PFSK-1 (cell line): Measurements from ENCODE around the gene GRB10.

Experiments used
- FOXP2 ChIP-seq: optimal IDR thresholded peaks from 2 replicates; pipeline ENCODE3; 2011; ENCODE audit warnings: borderline replicate concordance, control low read depth, inconsistent platforms; ENCODE audit not compliant: insufficient read depth; ENCODE audit errors: extremely low read length, extremely low read depth
- POLR2AphosphoS5 ChIP-seq: IDR thresholded peaks from 2 replicates; pipeline ENCODE4 v1.6.1; 2012; ENCODE audit warnings: low read depth, mild to moderate bottlenecking, control low read depth, low read length, moderate library complexity
- SIN3A ChIP-seq: IDR thresholded peaks from 2 replicates; pipeline ENCODE4 v1.6.1; 2012; ENCODE audit warnings: mild to moderate bottlenecking, low read length, moderate library complexity, borderline replicate concordance; ENCODE audit not compliant: insufficient read depth
- TAF1 ChIP-seq: IDR thresholded peaks from 2 replicates; pipeline ENCODE4 v1.6.1; 2012; ENCODE audit warnings: low read length, control low read depth, borderline replicate concordance; ENCODE audit not compliant: insufficient read depth
- TF ChIP-seq, protein P1 (sequence below), 2 experiments: IDR thresholded peaks; 2 replicates each; pipeline versions ENCODE4 v1.6.1 to v1.8.0; 2011 to 2012; ENCODE audit warnings: low read depth in 2 of 2, low read length in 2 of 2, control low read depth in 1 of 2, inconsistent platforms in 1 of 2, mild to moderate bottlenecking in 1 of 2, moderate library complexity in 1 of 2; ENCODE audit not compliant: insufficient read depth in 1 of 2

The GRB10 gene

GRCh38 chr7:50762337-50762736, 20.4 kb downstream of the GRB10 start:
- no peak for TF ChIP-seq TAF1

- TF ChIP-seq SIN3A (no peak), FOXP2 (no peak), POLR2AphosphoS5 (no peak)
Observed at GRCh38 chr7:50761713-50762112, 21.0 kb downstream of the GRB10 start.

DNA sequence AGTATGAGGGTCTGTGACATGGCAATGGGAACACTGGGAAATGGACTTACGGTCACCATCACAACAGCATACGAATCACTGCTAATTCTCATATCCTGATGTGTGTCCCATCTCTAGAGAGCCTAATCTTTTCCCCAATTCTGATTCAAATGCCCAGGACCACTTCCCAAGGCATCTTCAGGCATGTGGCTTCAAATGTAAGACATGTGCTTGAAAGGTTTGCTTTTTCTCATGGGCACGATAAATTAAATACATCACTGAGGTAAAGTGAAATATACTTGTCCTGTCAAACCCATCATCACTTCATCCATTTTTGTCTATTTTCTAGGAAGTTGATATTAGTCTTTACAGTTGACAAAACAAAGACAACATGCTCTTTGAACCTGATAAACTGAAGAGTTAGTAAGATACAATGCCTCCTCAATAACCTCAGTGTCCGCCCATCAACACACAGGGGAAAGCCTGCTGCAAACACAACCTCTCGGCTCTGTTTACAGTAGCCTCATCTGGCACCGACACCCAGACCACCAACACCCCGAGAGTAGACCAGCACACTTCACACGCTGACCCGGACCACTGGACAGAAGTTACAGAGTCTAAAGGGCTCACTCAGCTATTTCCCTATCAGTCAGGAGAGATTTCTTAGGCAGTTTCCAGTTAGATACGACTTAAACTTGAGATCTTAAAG, 24.8 kb downstream of the GRB10 start:
- TF ChIP-seq POLR2AphosphoS5 (no peak), TAF1 (no peak), SIN3A (no peak), FOXP2 (no peak)
- TF ChIP-seq, protein P1, sequence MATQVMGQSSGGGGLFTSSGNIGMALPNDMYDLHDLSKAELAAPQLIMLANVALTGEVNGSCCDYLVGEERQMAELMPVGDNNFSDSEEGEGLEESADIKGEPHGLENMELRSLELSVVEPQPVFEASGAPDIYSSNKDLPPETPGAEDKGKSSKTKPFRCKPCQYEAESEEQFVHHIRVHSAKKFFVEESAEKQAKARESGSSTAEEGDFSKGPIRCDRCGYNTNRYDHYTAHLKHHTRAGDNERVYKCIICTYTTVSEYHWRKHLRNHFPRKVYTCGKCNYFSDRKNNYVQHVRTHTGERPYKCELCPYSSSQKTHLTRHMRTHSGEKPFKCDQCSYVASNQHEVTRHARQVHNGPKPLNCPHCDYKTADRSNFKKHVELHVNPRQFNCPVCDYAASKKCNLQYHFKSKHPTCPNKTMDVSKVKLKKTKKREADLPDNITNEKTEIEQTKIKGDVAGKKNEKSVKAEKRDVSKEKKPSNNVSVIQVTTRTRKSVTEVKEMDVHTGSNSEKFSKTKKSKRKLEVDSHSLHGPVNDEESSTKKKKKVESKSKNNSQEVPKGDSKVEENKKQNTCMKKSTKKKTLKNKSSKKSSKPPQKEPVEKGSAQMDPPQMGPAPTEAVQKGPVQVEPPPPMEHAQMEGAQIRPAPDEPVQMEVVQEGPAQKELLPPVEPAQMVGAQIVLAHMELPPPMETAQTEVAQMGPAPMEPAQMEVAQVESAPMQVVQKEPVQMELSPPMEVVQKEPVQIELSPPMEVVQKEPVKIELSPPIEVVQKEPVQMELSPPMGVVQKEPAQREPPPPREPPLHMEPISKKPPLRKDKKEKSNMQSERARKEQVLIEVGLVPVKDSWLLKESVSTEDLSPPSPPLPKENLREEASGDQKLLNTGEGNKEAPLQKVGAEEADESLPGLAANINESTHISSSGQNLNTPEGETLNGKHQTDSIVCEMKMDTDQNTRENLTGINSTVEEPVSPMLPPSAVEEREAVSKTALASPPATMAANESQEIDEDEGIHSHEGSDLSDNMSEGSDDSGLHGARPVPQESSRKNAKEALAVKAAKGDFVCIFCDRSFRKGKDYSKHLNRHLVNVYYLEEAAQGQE (IDR thresholded peaks at IDR 0.05; ENCODE audit: insufficient read depth in 1 of 2, low read depth in 2 of 2, low read length in 2 of 2), result no peak

GRCh38 chr7:50756180-50756579, 26.5 kb downstream of the GRB10 start:
- TF ChIP-seq, protein P1 (IDR thresholded peaks at IDR 0.05; ENCODE audit: insufficient read depth in 1 of 2, low read depth in 2 of 2, low read length in 2 of 2), result no peak
- no peak for TF ChIP-seq FOXP2
- TF ChIP-seq POLR2AphosphoS5, result no peak
- TF ChIP-seq TAF1, result no peak
- TF ChIP-seq SIN3A, result no peak

GRCh38 chr7:50754684-50755083, 28.0 kb downstream of the GRB10 start:
- no peak for TF ChIP-seq TAF1
- no peak for TF ChIP-seq FOXP2
- TF ChIP-seq POLR2AphosphoS5, result no peak
- TF ChIP-seq, protein P1 (IDR thresholded peaks at IDR 0.05; ENCODE audit: insufficient read depth in 1 of 2, low read depth in 2 of 2, low read length in 2 of 2), result no peak
- no peak for TF ChIP-seq SIN3A

DNA sequence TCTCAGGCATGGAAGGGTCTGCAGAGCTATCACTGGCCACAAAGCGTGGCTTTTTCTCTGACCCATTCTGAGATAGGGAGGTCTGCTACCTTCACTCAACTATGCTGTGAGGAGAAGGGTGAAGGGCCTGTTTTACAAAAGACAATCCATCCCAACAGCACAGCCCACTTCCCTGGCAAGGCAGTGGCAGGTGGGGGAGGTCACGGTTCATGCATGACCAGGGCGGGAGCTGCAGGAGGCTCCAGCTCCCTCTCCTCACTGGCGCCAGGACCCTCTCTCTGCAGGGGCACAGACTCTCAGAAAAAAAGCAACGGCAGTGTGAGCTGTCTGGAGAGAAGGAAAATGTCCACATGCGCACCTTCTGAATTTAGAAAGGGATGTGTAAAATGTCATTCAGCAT, 28.5 kb downstream of the GRB10 start:
- TF ChIP-seq TAF1, result no peak
- TF ChIP-seq POLR2AphosphoS5, result no peak
- no peak for TF ChIP-seq FOXP2
- TF ChIP-seq, protein P1 (IDR thresholded peaks at IDR 0.05; ENCODE audit: insufficient read depth in 1 of 2, low read depth in 2 of 2, low read length in 2 of 2), result no peak
- no peak for TF ChIP-seq SIN3A
